Activated CD4-positive, CD25-positive, alpha-beta regulatory T cell treated with anti-CD3 and anti-CD28 coated beads, Interleukin-2, amount 50 U/mL, for 24 hours (primary cell): Measurements from ENCODE around the gene MOAP1.
"Not testable (repeated sequence)": the region's sequence is repeated elsewhere in the genome, so short reads cannot be mapped to it uniquely, and the experiment has no call there.

Experiments used
- ATAC-seq, 2 donors: fragments of 150-1000 bp; cut with Tn5 transposase; one replicate each; pipeline ENCODE4 v1.10.0; 2021; ENCODE audit warnings: mild to moderate bottlenecking in 1 of 2, moderate library complexity in 1 of 2

MOAP1 gene

GRCh38 chr14:93185349-93185720 is 638 bp upstream of the MOAP1 start:
- ATAC-seq = no peak

GRCh38 chr14:93183596-93184317 is 940 bp downstream of the MOAP1 start:
- ATAC-seq = no peak

GRCh38 chr14:93175492-93175891 is 9.2 kb downstream of the MOAP1 start:
- ATAC-seq = no peak

- ATAC-seq = not testable (repeated sequence)
These were observed 10.0 kb downstream of the MOAP1 start for GRCh38 chr14:93174731-93175130.

GRCh38 chr14:93173943-93174395 is 10.7 kb downstream of the MOAP1 start:
- no peak for ATAC-seq

GRCh38 chr14:93171376-93171775 is 13.3 kb downstream of the MOAP1 start:
- no peak for ATAC-seq

- ATAC-seq = not testable (repeated sequence)
These were observed 14.6 kb downstream of the MOAP1 start for GRCh38 chr14:93170141-93170540.

GRCh38 chr14:93169619-93170018 is 15.1 kb downstream of the MOAP1 start:
- not testable (repeated sequence) for ATAC-seq

- ATAC-seq = not testable (repeated sequence)
These were observed 16.1 kb downstream of the MOAP1 start for GRCh38 chr14:93168610-93169009.

GRCh38 chr14:93165271-93166265 is 19.1 kb downstream of the MOAP1 start:
- not testable (repeated sequence) for ATAC-seq

- ATAC-seq = no peak
These were observed 21.1 kb downstream of the MOAP1 start for GRCh38 chr14:93163564-93163963.

GRCh38 chr14:93161411-93161940 is 23.2 kb downstream of the MOAP1 start:
- no peak for ATAC-seq

GRCh38 chr14:93160353-93160801 is 24.3 kb downstream of the MOAP1 start:
- no peak for ATAC-seq

GRCh38 chr14:93159625-93160352 is 24.9 kb downstream of the MOAP1 start:
- not testable (repeated sequence) for ATAC-seq

- ATAC-seq = not testable (repeated sequence)
These were observed 26.3 kb downstream of the MOAP1 start for GRCh38 chr14:93158349-93158748.

- ATAC-seq = no peak
These were observed 27.9 kb downstream of the MOAP1 start for GRCh38 chr14:93156693-93157369.

GRCh38 chr14:93155667-93156066 is 29.0 kb downstream of the MOAP1 start:
- no peak for ATAC-seq

- ATAC-seq = no peak
These were observed 31.6 kb downstream of the MOAP1 start for GRCh38 chr14:93153121-93153520.

- peak in 1 of 2 donors; percentile 27 for ATAC-seq
These were observed 34.2 kb downstream of the MOAP1 start for GRCh38 chr14:93150227-93151208.

GRCh38 chr14:93148979-93149378 is 35.7 kb downstream of the MOAP1 start:
- no peak for ATAC-seq

GRCh38 chr14:93146119-93146518 is 38.6 kb downstream of the MOAP1 start:
- ATAC-seq = peak; percentile 41 to 67
